COLO829 (cell line): ENCODE data around the gene MXD3.
A peak's percentile ranks its signal among the peaks of the same experiment; 100 is the strongest.

Experiments
- DNase-seq: peaks from one replicate; pipeline ENCODE4 v3.0.0; 2012; ENCODE audit warnings: low spot score

MXD3 gene

GRCh38 chr5:177303121-177303924 lies 8.4 kb downstream of the MXD3 start, which contains the start of the genes PRELID1 and RAB24:
PRELID1 (plus strand) TSS chr5:177303799; CDS start chr5:177303986, 187 bp downstream.
RAB24 (minus strand) TSS chr5:177303719; CDS start chr5:177303288, 431 bp downstream.
- DNase-seq, result peak; percentile 63

- no peak for DNase-seq
Observed at GRCh38 chr5:177302354-177303110, 9.2 kb downstream of the MXD3 start.

GRCh38 chr5:177301503-177302165 lies 10.1 kb downstream of the MXD3 start:
- no peak for DNase-seq

GRCh38 chr5:177300951-177301350 lies 10.7 kb downstream of the MXD3 start:
- no peak for DNase-seq

GRCh38 chr5:177300236-177300880 lies 11.3 kb downstream of the MXD3 start:
- DNase-seq, result no peak

- DNase-seq, result no peak
Observed at GRCh38 chr5:177299697-177300096, 12.0 kb downstream of the MXD3 start.

- DNase-seq, result no peak
Observed at GRCh38 chr5:177297922-177298321, 13.8 kb downstream of the MXD3 start.

- DNase-seq, result no peak
Observed at GRCh38 chr5:177296581-177296980, 15.1 kb downstream of the MXD3 start.

GRCh38 chr5:177295924-177296323 lies 15.8 kb downstream of the MXD3 start:
- DNase-seq, result no peak

GRCh38 chr5:177294632-177295031 lies 17.1 kb downstream of the MXD3 start:
- no peak for DNase-seq

- DNase-seq, result no peak
Observed at GRCh38 chr5:177293819-177294581, 17.7 kb downstream of the MXD3 start.

GRCh38 chr5:177291735-177292134 lies 20.0 kb downstream of the MXD3 start:
- no peak for DNase-seq

GRCh38 chr5:177290816-177291596 lies 20.7 kb downstream of the MXD3 start:
- DNase-seq, result no peak

- DNase-seq, result no peak
Observed at GRCh38 chr5:177288191-177288590, 23.5 kb downstream of the MXD3 start.

- DNase-seq, result no peak
Observed at GRCh38 chr5:177276886-177277285, 34.8 kb downstream of the MXD3 start.

GRCh38 chr5:177275883-177276282 lies 35.8 kb downstream of the MXD3 start:
- no peak for DNase-seq

- DNase-seq, result no peak
Observed at GRCh38 chr5:177271113-177271512, 40.6 kb downstream of the MXD3 start.

GRCh38 chr5:177270653-177271052 lies 41.0 kb downstream of the MXD3 start:
- no peak for DNase-seq

- DNase-seq, result no peak
Observed at GRCh38 chr5:177269976-177270375, 41.7 kb downstream of the MXD3 start.

GRCh38 chr5:177269232-177269895 lies 42.3 kb downstream of the MXD3 start:
- DNase-seq, result no peak
